ENCODE measurements around the gene SFMBT2. TPM values are rescaled to one million over a fixed set of nuclear protein-coding genes. Genes with fewer than 3 reads are reported as not detected.

SFMBT2 gene
- total RNA-seq, 2 donors from 2014 or later: 7.9 TPM

GRCh38 chr10:7136016-7136415 lies 274.8 kb downstream of the SFMBT2 start:
- TF ChIP-seq, protein P1, sequence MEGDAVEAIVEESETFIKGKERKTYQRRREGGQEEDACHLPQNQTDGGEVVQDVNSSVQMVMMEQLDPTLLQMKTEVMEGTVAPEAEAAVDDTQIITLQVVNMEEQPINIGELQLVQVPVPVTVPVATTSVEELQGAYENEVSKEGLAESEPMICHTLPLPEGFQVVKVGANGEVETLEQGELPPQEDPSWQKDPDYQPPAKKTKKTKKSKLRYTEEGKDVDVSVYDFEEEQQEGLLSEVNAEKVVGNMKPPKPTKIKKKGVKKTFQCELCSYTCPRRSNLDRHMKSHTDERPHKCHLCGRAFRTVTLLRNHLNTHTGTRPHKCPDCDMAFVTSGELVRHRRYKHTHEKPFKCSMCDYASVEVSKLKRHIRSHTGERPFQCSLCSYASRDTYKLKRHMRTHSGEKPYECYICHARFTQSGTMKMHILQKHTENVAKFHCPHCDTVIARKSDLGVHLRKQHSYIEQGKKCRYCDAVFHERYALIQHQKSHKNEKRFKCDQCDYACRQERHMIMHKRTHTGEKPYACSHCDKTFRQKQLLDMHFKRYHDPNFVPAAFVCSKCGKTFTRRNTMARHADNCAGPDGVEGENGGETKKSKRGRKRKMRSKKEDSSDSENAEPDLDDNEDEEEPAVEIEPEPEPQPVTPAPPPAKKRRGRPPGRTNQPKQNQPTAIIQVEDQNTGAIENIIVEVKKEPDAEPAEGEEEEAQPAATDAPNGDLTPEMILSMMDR (IDR thresholded peaks at IDR 0.05): no peak
- Histone ChIP-seq H3K36me3 (no peaks in the 10 kb centered on the region), H3K4me3 (no peak overlapping the region), H3K4me1 (no peaks in the 10 kb centered on the region), H3K27me3 (no peaks in the 10 kb centered on the region), H3K27ac (no peak overlapping the region), H3K9me3 (peaks cover 0 to 7% of the 10 kb centered on the region in 2 donors)
- no peak for DNase-seq (ENCODE audit: low spot score)

DNA sequence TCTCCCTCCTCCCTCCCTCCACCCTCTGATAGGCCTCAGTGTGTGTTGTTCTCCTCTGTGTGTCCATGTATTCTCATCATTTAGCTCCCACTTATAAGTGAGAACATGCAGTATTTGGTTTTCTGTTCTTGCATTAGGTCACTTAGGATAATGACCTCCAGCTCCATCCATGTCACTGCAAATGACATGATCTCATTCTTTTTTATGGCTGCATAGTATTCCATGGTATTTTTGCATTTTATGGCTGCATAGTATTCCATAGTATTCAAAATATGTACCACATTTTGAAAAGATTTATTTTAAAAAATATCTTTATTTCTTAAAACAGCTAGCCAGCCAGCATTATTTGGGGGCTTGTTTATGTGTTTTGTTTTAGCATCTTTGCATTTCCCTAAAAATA lies 275.6 kb downstream of the SFMBT2 start:
- Histone ChIP-seq H3K36me3 (no peaks in the 10 kb centered on the region), H3K27ac (no peak overlapping the region), H3K27me3 (no peaks in the 10 kb centered on the region), H3K4me1 (no peaks in the 10 kb centered on the region), H3K4me3 (no peak overlapping the region), H3K9me3 (peaks cover 0 to 7% of the 10 kb centered on the region in 2 donors)
- no peak for DNase-seq (ENCODE audit: low spot score)
- TF ChIP-seq, protein P1 (IDR thresholded peaks at IDR 0.05): no peak

DNA sequence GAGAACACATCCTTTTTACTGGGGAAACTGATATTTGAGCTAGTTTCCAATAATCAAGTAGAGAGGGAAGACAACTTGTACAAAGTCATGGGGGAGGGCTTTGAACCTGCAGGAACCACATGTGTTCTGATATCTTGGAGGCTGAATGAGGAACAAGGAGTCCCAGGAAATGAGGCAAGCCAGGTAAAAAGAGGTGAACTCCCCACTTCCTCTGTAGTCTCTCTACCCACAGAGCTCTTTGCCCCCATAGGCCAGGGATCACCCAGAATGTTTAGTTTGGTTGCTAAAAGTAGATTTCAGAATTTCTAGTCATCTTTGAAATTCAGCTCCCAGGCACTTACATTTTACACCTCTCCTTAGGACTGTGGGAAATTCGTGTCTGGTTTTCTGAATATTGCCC lies 276.4 kb downstream of the SFMBT2 start:
- no peak for DNase-seq (ENCODE audit: low spot score)
- H3K27me3 ChIP-seq: no peaks in the 10 kb centered on the region
- peaks cover 0 to 7% of the 10 kb centered on the region in 2 donors for H3K9me3 ChIP-seq
- TF ChIP-seq, protein P1 (IDR thresholded peaks at IDR 0.05): no peak
- no peak overlapping the region for H3K27ac ChIP-seq
- H3K4me3 ChIP-seq: no peak overlapping the region
- no peaks in the 10 kb centered on the region for H3K4me1 ChIP-seq
- H3K36me3 ChIP-seq: no peaks in the 10 kb centered on the region

DNA sequence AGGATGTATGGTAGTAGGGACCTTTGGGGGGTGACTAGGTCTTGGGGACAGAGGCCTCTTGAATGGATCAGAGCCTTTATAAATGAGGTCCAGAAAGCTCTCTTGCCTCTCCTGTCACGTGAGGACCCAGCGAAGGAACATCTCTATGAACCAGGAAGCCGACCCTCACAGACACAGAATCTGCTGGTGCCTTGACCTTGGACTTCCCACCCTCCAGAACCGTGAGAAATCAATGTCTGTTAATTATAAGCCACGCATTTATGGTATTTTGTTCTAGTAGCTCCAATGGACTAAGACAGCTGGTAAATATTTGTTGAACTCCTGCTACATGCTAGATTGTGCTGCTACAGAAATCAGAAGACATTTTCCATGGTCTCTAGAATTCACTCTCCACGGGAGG lies 276.9 kb downstream of the SFMBT2 start:
- Histone ChIP-seq H3K4me1 (no peaks in the 10 kb centered on the region), H3K36me3 (no peaks in the 10 kb centered on the region), H3K27me3 (no peaks in the 10 kb centered on the region), H3K4me3 (no peak overlapping the region), H3K27ac (no peak overlapping the region), H3K9me3 (peaks cover 0 to 7% of the 10 kb centered on the region in 2 donors)
- DNase-seq (ENCODE audit: low spot score): no peak
- TF ChIP-seq, protein P1 (IDR thresholded peaks at IDR 0.05): no peak

GRCh38 chr10:7133278-7133677 lies 277.6 kb downstream of the SFMBT2 start:
- Histone ChIP-seq H3K9me3 (peaks cover 0 to 7% of the 10 kb centered on the region in 2 donors), H3K27me3 (no peaks in the 10 kb centered on the region), H3K36me3 (no peaks in the 10 kb centered on the region), H3K4me1 (no peaks in the 10 kb centered on the region), H3K27ac (no peak overlapping the region), H3K4me3 (no peak overlapping the region)
- DNase-seq (ENCODE audit: low spot score): no peak
- TF ChIP-seq, protein P1 (IDR thresholded peaks at IDR 0.05): no peak

GRCh38 chr10:7130191-7130911 lies 280.5 kb downstream of the SFMBT2 start:
- H3K27ac ChIP-seq: no peak overlapping the region
- TF ChIP-seq, protein P1 (IDR thresholded peaks at IDR 0.05): no peak
- H3K27me3 ChIP-seq: no peaks in the 10 kb centered on the region
- H3K4me1 ChIP-seq: no peaks in the 10 kb centered on the region
- no peak overlapping the region for H3K4me3 ChIP-seq
- no peak for DNase-seq (ENCODE audit: low spot score)
- H3K9me3 ChIP-seq: peaks cover 0 to 7% of the 10 kb centered on the region in 2 donors
- H3K36me3 ChIP-seq: no peaks in the 10 kb centered on the region

Measured in right atrium auricular region (tissue), 2 donors.